ENCODE data around the gene TTC28.
"Not testable (repeated sequence)": the region's sequence is repeated elsewhere in the genome, so short reads cannot be mapped to it uniquely, and the experiment has no call there.

TTC28 gene

GRCh38 chr22:28679611-28680287 is at the start of gene TTC28:
TSS of gene TTC28 (minus strand) at chr22:28679840. CDS start at chr22:28679723, 117 bp downstream.
- H3K4me3 ChIP-seq (ENCODE audit: low read depth, low read length) = peak within 1 kb of the TSS; percentile 47
- not testable (repeated sequence) for DNase-seq (ENCODE audit: low read depth)

DNA sequence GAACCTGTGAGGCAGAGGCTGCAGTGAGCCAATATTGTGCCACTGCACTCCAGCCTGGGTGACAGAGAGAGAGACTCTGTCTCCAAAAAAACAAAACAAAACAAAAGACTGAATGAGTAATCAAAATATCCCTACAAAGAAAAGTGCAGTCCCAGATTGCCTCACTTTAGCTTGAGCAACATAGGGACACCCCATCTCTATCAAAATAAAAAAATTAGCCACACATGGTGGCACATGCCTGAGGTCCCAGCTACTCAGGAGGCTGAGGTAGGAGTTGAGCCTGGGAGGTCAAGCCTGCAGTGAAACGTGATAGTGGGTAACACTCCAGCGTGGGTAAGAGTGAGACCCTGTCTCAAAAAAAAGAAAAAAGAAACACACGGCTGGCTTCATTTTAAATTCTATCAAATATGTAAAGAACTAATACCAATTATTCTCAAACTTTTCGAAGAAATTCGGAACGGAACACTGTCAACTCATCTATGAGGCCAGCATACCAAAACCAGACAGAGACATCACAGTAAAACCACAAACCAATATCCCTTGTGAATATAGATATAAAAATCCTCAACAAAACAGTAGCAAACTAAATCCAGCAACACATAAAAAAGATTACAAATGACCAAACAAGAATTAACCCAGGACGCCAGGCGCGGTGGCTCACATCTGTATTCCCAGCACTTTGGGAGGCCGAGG is 49.1 kb upstream of the TTC28 start:
- no peak overlapping the region for H3K4me3 ChIP-seq (ENCODE audit: low read depth, low read length)
- no peak for DNase-seq (ENCODE audit: low read depth)
- TF ChIP-seq, protein P1, sequence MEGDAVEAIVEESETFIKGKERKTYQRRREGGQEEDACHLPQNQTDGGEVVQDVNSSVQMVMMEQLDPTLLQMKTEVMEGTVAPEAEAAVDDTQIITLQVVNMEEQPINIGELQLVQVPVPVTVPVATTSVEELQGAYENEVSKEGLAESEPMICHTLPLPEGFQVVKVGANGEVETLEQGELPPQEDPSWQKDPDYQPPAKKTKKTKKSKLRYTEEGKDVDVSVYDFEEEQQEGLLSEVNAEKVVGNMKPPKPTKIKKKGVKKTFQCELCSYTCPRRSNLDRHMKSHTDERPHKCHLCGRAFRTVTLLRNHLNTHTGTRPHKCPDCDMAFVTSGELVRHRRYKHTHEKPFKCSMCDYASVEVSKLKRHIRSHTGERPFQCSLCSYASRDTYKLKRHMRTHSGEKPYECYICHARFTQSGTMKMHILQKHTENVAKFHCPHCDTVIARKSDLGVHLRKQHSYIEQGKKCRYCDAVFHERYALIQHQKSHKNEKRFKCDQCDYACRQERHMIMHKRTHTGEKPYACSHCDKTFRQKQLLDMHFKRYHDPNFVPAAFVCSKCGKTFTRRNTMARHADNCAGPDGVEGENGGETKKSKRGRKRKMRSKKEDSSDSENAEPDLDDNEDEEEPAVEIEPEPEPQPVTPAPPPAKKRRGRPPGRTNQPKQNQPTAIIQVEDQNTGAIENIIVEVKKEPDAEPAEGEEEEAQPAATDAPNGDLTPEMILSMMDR (IDR thresholded peaks at IDR 0.05; ENCODE audit: low read depth, low read length, missing control alignments) = no peak

DNA sequence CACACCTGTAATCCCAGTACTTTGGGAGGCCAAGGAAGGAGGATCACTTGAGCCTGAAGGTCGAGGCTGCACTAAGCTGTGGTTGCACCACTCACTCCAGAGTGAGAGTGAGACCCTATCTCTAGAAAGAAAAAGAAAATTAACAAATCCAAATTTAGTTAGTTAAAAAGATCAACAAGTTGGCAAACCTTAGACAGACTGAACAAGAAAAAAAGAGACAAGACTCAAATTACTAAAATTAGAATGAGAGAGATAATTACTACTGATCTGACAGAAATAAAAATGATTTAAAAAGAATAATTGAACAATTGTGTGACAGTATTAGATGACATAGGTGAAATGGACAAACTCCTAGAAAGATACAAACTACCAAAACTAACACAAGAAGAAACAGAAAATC is 48.4 kb upstream of the TTC28 start:
- no peak overlapping the region for H3K4me3 ChIP-seq (ENCODE audit: low read depth, low read length)
- DNase-seq (ENCODE audit: low read depth) = no peak
- TF ChIP-seq, protein P1 (IDR thresholded peaks at IDR 0.05; ENCODE audit: low read depth, low read length, missing control alignments) = no peak

DNA sequence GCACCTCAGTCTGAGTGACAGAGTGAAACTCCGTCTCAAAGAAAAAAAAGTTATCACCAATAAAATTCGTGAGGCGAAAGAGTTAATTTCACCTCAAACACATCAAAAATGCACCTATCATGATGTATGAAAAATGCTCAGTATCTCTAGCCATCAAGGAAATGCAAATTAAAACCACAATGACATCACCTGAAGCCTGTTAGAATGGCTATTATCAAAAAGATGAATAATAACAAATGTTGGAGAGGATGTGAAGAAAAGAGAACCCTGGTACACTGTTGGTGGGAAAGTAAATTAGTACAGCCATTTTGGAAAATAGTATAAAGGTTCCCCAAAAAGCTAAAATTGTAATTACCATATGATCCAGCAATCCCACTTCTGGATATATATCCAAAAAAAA is 38.4 kb upstream of the TTC28 start:
- DNase-seq (ENCODE audit: low read depth) = no peak
- TF ChIP-seq, protein P1 (IDR thresholded peaks at IDR 0.05; ENCODE audit: low read depth, low read length, missing control alignments) = no peak
- no peak overlapping the region for H3K4me3 ChIP-seq (ENCODE audit: low read depth, low read length)

DNA sequence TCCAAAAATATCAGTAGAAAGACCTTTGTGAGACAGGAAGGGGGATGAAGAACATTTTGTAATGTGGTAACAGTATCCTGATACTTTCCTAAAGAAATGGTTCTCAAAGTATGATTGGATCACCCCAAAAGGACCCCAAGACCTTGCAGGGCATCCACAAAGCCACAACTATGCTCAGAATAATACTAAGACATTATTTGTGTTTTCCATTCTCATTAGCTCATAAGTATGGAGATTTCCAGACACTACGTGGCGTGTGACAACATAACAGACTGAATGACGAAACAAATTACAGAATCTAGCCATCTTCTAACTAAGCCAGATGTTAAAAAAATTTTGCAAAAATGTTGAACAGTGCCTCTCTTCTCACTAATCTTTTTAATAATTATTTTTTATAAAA is 37.0 kb upstream of the TTC28 start:
- TF ChIP-seq, protein P1 (IDR thresholded peaks at IDR 0.05; ENCODE audit: low read depth, low read length, missing control alignments) = no peak
- H3K4me3 ChIP-seq (ENCODE audit: low read depth, low read length) = no peak overlapping the region
- no peak for DNase-seq (ENCODE audit: low read depth)

GRCh38 chr22:28715611-28716010 is 36.0 kb upstream of the TTC28 start:
- DNase-seq (ENCODE audit: low read depth) = no peak
- TF ChIP-seq, protein P1 (IDR thresholded peaks at IDR 0.05; ENCODE audit: low read depth, low read length, missing control alignments) = no peak

DNA sequence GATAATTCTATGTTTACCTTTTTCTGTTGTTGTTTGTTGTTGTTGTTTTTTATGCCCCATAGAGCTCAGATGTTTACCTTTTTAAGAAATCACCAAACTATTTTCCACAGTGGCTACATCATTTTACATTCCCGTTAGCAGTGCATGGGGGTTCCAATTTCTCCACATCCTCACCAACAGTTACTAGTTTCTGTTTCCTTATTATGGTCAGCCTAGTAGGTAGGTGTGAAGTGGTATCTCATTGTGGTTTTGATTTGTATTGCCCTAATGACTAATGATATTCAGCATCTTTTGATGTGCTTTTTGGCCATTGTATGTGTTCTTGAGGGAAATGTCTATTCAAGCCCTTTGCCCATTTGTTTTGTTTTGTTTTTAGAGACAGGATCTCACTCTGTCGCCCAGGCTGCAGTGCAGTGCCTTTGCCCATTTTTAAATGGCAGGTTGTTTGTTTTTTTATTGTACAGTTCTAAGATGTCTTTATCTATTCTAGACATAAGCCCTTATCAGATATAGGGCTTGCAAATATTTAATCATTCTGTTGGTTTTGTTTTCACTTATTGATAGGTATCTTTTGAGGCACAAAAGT is 34.5 kb upstream of the TTC28 start:
- H3K4me3 ChIP-seq (ENCODE audit: low read depth, low read length) = no peak overlapping the region
- DNase-seq (ENCODE audit: low read depth) = no peak
- TF ChIP-seq, protein P1 (IDR thresholded peaks at IDR 0.05; ENCODE audit: low read depth, low read length, missing control alignments) = no peak

More at GRCh38 chr22:28715611-28716010, 36.0 kb upstream of the TTC28 start:
- H3K4me3 ChIP-seq (ENCODE audit: low read depth, low read length) = no peak overlapping the region
